SU-DHL-6 (cell line): Measurements from ENCODE around the gene DCAF15.

Experiments
- H2AFZ ChIP-seq: fragments of 200-600 bp; sonication (generic); 2 replicates; pipeline ENCODE4 v1.6.1; 2014; ENCODE audit warnings: low read depth, mild to moderate bottlenecking, moderate library complexity, mixed read lengths, antibody characterized with exemption, low read length; ENCODE audit not compliant: severe bottlenecking
- H3F3A ChIP-seq: fragments of 200-600 bp; shearing (Covaris generic); 2 replicates; pipeline ENCODE4 v1.6.0; 2016; ENCODE audit warnings: antibody characterized with exemption, mild to moderate bottlenecking; ENCODE audit not compliant: insufficient read depth
- H3K27ac ChIP-seq: fragments of 200-600 bp; sonication (generic); 2 replicates; pipeline ENCODE4 v1.5.1; 2016; ENCODE audit warnings: low read depth, mild to moderate bottlenecking, low read length, moderate library complexity, mixed read lengths
- H3K27me3 ChIP-seq: fragments of 200-600 bp; sonication (generic), shearing (Covaris generic); 2 replicates; pipeline ENCODE4 v1.6.0; 2014; ENCODE audit warnings: mild to moderate bottlenecking, low read length
- H3K36me3 ChIP-seq: fragments of 200-600 bp; sonication (generic); 2 replicates; pipeline ENCODE4 v1.6.1; 2014; ENCODE audit warnings: mild to moderate bottlenecking, low read length, mixed read lengths
- H3K4me2 ChIP-seq: fragments of 300-600, 200-600 bp; shearing (Covaris generic), sonication (generic); 2 replicates; pipeline ENCODE4 v1.6.0; 2014; ENCODE audit warnings: low read length, low read depth, mild to moderate bottlenecking; ENCODE audit not compliant: poor library complexity, severe bottlenecking
- H3K4me3 ChIP-seq: fragments of 200-600 bp; sonication (generic); 2 replicates; pipeline ENCODE4 v1.5.1; 2014; ENCODE audit warnings: antibody characterized with exemption, low read length, mild to moderate bottlenecking, mixed read lengths; ENCODE audit not compliant: insufficient read depth, poor library complexity, severe bottlenecking
- H3K79me2 ChIP-seq: fragments of 200-600 bp; sonication (generic); 2 replicates; pipeline ENCODE4 v1.6.1; 2014; ENCODE audit warnings: mild to moderate bottlenecking, low read length, moderate library complexity; ENCODE audit not compliant: insufficient read depth
- H3K9ac ChIP-seq: fragments of 200-600 bp; sonication (generic); 2 replicates; pipeline ENCODE4 v1.7.0; 2014; ENCODE audit warnings: mild to moderate bottlenecking, low read length
- H3K9me2 ChIP-seq: fragments of 200-600 bp; sonication (generic); replicated peaks from 2 replicates; pipeline ENCODE4 v1.6.1; 2014; ENCODE audit warnings: low read length; ENCODE audit not compliant: insufficient read depth
- H3K9me3 ChIP-seq: fragments of 200-600 bp; sonication (generic); 2 replicates; pipeline ENCODE4 v1.6.1; 2014; ENCODE audit warnings: low read length, mixed read lengths; ENCODE audit not compliant: insufficient read depth
- H4K20me1 ChIP-seq: fragments of 200-600 bp; sonication (generic); 2 replicates; pipeline ENCODE4 v1.6.1; 2014; ENCODE audit warnings: low read depth, mild to moderate bottlenecking, antibody characterized with exemption, low read length, moderate library complexity, mixed read lengths
- CTCF ChIP-seq: fragments of 200-600 bp; sonication (generic); IDR thresholded peaks from one replicate; pipeline ENCODE4 v1.5.1; 2017; ENCODE audit warnings: antibody characterized with exemption, mild to moderate bottlenecking, low read length, moderate library complexity; ENCODE audit not compliant: insufficient read depth, poor library complexity, severe bottlenecking
- EZH2phosphoT487 ChIP-seq: fragments of 200-600 bp; sonication (generic), shearing (Covaris generic); conservative IDR thresholded peaks from 2 replicates; pipeline ENCODE4 v1.6.1; 2018; ENCODE audit warnings: mild to moderate bottlenecking, antibody characterized with exemption, low read length, moderate library complexity, mixed read lengths

The DCAF15 gene

GRCh38 chr19:13951043-13951442 is 1.3 kb upstream of the DCAF15 start:
- Histone ChIP-seq H3K4me2 (no peak overlapping the region), H3K4me3 (no peak overlapping the region), H4K20me1 (no peaks in the 10 kb centered on the region; the same call in 1 of the 2 replicates), H3F3A (no peaks in the 10 kb centered on the region), H3K36me3 (no peaks in the 10 kb centered on the region), H3K9ac (no peak overlapping the region), H3K9me2 (no peaks in the 10 kb centered on the region), H3K27ac (no peak overlapping the region), H3K79me2 (peaks cover 16% of the 10 kb centered on the region), H2AFZ (no peak overlapping the region), H3K27me3 (no peaks in the 10 kb centered on the region), H3K9me3 (no peaks in the 10 kb centered on the region)
- TF ChIP-seq EZH2phosphoT487 (no peak), CTCF (no peak)

GRCh38 chr19:13951799-13952153 is 533 bp upstream of the DCAF15 start:
- Histone ChIP-seq H2AFZ (peak overlapping the region; percentile 91), H3K9ac (peak overlapping the region; percentile 24; the same call in 1 of the 2 replicates)
- no peak for TF ChIP-seq EZH2phosphoT487
- TF ChIP-seq CTCF = no peak

GRCh38 chr19:13952931-13953531 is 722 bp downstream of the DCAF15 start:
- Histone ChIP-seq H3K27me3 (no peaks in the 10 kb centered on the region), H3K9me3 (no peaks in the 10 kb centered on the region), H3K79me2 (peaks cover 16% of the 10 kb centered on the region), H2AFZ (no peak overlapping the region), H3K4me2 (peak overlapping the region; percentile 95), H3F3A (no peaks in the 10 kb centered on the region), H3K9ac (peak overlapping the region; percentile 88), H4K20me1 (no peaks in the 10 kb centered on the region; the same call in 1 of the 2 replicates), H3K27ac (0 out of 2 replicates have a peak overlapping the region, but pooled peaks have one; percentile 16), H3K36me3 (peaks cover 2% of the 10 kb centered on the region; the same call in 1 of the 2 replicates), H3K9me2 (no peaks in the 10 kb centered on the region), H3K4me3 (peak overlapping the region; percentile 69)
- TF ChIP-seq EZH2phosphoT487 = no peak
- no peak for TF ChIP-seq CTCF

More at GRCh38 chr19:13951799-13952153, 533 bp upstream of the DCAF15 start:
- no peak overlapping the region for H3K27ac ChIP-seq
- no peaks in the 10 kb centered on the region for H3K9me2 ChIP-seq
- H3K4me3 ChIP-seq = peak overlapping the region; percentile 62
- H3F3A ChIP-seq = no peaks in the 10 kb centered on the region
- H3K79me2 ChIP-seq = peaks cover 16% of the 10 kb centered on the region
- no peaks in the 10 kb centered on the region for H3K27me3 ChIP-seq
- H3K4me2 ChIP-seq = peak overlapping the region; percentile 76
- no peaks in the 10 kb centered on the region; the same call in 1 of the 2 replicates for H4K20me1 ChIP-seq
- no peaks in the 10 kb centered on the region for H3K36me3 ChIP-seq
- H3K9me3 ChIP-seq = no peaks in the 10 kb centered on the region
